Measurements from ENCODE around the gene DNTTIP2. TPM values are rescaled to one million over a fixed set of nuclear protein-coding genes. Genes with fewer than 3 reads are reported as not detected.
"Not testable (repeated sequence)": the region's sequence is repeated elsewhere in the genome, so short reads cannot be mapped to it uniquely, and the experiment has no call there.

DNTTIP2 gene
- total RNA-seq, 2 donors from 2014 or later, result 15.9 to 26.1 TPM

DNA sequence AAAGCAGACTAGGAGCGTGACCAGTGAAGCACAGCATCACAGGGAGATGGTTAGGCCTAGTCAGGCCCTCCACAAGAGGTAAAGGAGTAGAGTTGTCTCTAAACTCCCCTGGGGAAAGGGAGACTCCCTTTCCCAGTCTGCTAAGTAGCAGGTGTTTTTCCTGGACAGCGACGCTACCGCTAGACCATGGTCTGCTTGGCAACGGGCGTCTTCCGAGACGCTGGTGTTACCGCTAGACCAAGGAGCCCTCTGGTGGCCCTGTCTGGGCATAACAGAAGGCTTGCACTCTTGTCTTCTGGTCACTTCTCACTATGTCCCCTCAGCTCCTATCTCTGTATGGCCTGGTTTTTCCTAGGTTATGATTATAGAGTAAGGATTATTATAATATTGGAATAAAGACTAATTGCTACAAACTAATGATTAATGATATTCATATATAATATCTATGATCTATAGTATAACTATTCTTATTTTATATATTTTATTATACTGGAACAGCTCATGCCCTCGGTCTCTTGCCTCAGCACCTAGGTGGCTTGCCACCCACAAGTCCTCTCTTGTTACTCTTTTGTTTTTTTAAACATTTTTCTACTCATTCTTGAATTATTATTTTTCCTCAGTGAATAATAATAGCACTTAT is 28.2 kb downstream of the DNTTIP2 start:
- TF ChIP-seq, protein P1, sequence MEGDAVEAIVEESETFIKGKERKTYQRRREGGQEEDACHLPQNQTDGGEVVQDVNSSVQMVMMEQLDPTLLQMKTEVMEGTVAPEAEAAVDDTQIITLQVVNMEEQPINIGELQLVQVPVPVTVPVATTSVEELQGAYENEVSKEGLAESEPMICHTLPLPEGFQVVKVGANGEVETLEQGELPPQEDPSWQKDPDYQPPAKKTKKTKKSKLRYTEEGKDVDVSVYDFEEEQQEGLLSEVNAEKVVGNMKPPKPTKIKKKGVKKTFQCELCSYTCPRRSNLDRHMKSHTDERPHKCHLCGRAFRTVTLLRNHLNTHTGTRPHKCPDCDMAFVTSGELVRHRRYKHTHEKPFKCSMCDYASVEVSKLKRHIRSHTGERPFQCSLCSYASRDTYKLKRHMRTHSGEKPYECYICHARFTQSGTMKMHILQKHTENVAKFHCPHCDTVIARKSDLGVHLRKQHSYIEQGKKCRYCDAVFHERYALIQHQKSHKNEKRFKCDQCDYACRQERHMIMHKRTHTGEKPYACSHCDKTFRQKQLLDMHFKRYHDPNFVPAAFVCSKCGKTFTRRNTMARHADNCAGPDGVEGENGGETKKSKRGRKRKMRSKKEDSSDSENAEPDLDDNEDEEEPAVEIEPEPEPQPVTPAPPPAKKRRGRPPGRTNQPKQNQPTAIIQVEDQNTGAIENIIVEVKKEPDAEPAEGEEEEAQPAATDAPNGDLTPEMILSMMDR (IDR thresholded peaks at IDR 0.05), result peak in 3 of 4 experiments; percentile 25 to 34 (median 25)
- H3K4me3 ChIP-seq; H3K27me3 ChIP-seq (replicated peaks; ENCODE audit: insufficient read depth); intact Hi-C loops (cut with DNase I); H3K27ac ChIP-seq; H3K36me3 ChIP-seq; H3K9me3 ChIP-seq; H3K4me1 ChIP-seq (replicated peaks): not testable (repeated sequence)
- DNase-seq (ENCODE audit: low spot score), result peak; percentile 15
- WGBS, result 61% methylated on average over 10 of the region's 10 CpGs

DNA sequence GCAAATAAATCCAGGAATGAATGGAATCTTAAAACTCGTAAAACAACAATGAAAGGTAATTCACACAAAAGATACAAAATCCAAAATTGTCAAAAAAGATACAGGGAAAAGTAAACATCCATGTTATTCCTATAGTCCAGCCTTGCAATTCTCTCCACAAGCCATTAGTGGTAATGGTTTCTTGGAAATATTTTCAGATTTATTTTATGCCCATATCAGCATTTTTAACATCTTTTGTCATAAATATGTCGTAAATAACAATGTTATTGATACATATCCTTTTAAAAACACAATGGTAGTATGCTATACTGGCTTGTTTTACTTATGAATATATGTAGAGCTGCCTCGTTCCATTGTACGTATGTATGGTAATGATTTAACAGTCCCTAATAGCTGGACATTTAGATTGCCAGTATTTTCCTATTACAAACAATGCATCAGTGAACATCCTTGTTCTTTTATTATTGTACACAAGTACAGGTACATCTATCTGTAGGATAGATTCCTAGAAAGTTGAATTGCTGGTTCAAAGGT is 30.6 kb downstream of the DNTTIP2 start:
- WGBS, result 44% methylated on average over 4 of the region's 4 CpGs
- Histone ChIP-seq H3K4me1 (replicated peaks) (no peaks in the 10 kb centered on the region), H3K36me3 (no peaks in the 10 kb centered on the region), H3K27me3 (replicated peaks; ENCODE audit: insufficient read depth) (no peaks in the 10 kb centered on the region), H3K9me3 (no peaks in the 10 kb centered on the region), H3K27ac (peak overlapping the region; percentile 92 to 97), H3K4me3 (peak overlapping the region; percentile 60 to 77)
- DNase-seq (ENCODE audit: low spot score), result no peak
- TF ChIP-seq POLR2AphosphoS5 (IDR thresholded peaks at IDR 0.05) (no peak), POLR2A (IDR thresholded peaks at IDR 0.05) (no peak)
- TF ChIP-seq, protein P1 (IDR thresholded peaks at IDR 0.05), result no peak
- intact Hi-C loops (cut with DNase I), result loop anchor here (5.0 to 10.0 kb wide), 2 partner anchors 411 to 774 kb away; partner anchors contain the start of gene MTF2

DNA sequence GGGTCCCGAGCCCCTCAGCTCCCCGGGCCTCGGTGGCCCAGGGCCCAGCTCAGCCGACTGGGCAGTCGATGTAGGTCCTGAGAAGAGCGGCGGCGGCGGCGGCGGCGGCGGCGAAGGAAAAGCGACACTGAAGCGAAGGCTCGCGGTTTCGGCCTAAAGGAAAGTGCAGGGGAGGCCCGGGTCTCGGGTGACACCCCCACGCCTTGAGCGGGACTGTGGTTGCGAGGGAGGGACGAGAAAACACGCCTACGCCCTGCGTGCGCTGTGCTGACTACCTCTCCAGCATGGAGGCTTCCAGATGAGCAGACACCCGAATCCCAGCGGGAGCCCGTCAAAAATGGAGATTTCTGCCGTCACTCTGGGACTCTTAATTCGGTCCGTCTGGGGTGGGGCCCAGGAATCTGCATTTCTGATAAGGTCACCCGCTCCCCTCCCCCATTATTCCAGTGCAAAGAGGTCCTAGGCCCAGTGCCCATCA is 31.2 kb downstream of the DNTTIP2 start:
- H3K36me3 ChIP-seq, result no peaks in the 10 kb centered on the region
- no peaks in the 10 kb centered on the region for H3K27me3 ChIP-seq (replicated peaks; ENCODE audit: insufficient read depth)
- no peaks in the 10 kb centered on the region for H3K4me1 ChIP-seq (replicated peaks)
- TF ChIP-seq POLR2AphosphoS5 (IDR thresholded peaks at IDR 0.05) (no peak), POLR2A (IDR thresholded peaks at IDR 0.05) (no peak)
- TF ChIP-seq, protein P1 (IDR thresholded peaks at IDR 0.05), result no peak
- DNase-seq (ENCODE audit: low spot score), result peak; percentile 51
- H3K27ac ChIP-seq, result peak overlapping the region; percentile 92 to 97
- H3K9me3 ChIP-seq, result no peaks in the 10 kb centered on the region
- peak overlapping the region; percentile 60 to 77 for H3K4me3 ChIP-seq
- intact Hi-C loops (cut with DNase I), result loop anchor here (5.0 to 10.0 kb wide), 2 partner anchors 411 to 773 kb away; partner anchors contain the start of gene MTF2
- WGBS, result under 1% methylated on average over 35 of the region's 36 CpGs

DNA sequence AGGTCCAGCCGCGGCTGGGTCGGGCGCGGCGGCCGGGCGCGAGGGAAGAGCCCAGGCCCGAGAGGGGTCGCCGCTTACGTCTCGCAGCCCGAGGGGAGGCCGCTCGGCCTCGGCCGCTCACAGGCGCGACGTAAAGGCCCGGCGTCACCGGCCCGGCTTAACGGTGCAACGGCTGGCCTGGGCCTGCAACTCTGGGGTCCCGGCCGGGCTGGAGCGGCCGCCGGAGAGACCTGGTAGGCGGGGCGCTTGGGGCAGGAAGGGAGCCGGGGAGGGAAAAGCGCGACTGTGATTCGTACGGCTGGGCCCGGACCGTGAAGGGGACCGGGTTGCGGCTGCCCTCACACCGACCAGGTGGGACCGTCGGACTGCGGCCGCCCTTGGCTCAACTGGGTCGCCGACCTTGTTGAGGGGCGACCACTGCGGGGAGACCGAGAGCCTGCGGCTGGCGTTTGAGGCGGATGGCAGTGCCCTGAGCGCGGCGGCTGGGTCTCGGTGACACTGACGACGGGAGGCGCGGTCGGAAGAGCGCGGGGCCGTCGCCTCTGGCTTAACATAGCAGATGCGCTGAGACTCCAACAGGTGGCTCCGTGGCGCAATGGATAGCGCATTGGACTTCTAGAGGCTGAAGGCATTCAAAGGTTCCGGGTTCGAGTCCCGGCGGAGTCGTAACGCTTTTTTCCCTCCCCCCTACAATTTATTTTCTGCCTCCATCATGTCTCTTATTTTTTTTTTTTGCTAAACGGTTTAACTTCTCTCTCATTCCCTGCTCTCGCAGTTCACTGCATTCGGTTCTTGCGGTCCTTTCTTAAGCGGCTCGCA is 31.8 kb downstream of the DNTTIP2 start:
- Histone ChIP-seq H3K4me1 (replicated peaks) (no peaks in the 10 kb centered on the region), H3K36me3 (no peaks in the 10 kb centered on the region), H3K27me3 (replicated peaks; ENCODE audit: insufficient read depth) (no peaks in the 10 kb centered on the region), H3K27ac (peak overlapping the region; percentile 92 to 97), H3K4me3 (peak overlapping the region; percentile 60 to 77), H3K9me3 (no peaks in the 10 kb centered on the region)
- peak; percentile 89 for DNase-seq (ENCODE audit: low spot score)
- WGBS, result under 1% methylated on average over 62 of the region's 86 CpGs
- TF ChIP-seq, protein P1 (IDR thresholded peaks at IDR 0.05), result peak in 1 of 4 experiments; percentile 21
- TF ChIP-seq POLR2AphosphoS5 (IDR thresholded peaks at IDR 0.05) (peak; percentile 82), POLR2A (IDR thresholded peaks at IDR 0.05) (peak; percentile 71)
- intact Hi-C loops (cut with DNase I), result loop anchor here (5.0 to 10.0 kb wide), 2 partner anchors 410 to 772 kb away; partner anchors contain the start of gene MTF2
